Inflammatory macrophage treated with lipopolysaccharide for 4 hours (primary cell): ENCODE results near the gene SLC28A1.

Experiments used
- DNase-seq: peaks from one replicate; pipeline ENCODE4 v3.0.0-alpha.2; 2020

SLC28A1 gene, protein sequence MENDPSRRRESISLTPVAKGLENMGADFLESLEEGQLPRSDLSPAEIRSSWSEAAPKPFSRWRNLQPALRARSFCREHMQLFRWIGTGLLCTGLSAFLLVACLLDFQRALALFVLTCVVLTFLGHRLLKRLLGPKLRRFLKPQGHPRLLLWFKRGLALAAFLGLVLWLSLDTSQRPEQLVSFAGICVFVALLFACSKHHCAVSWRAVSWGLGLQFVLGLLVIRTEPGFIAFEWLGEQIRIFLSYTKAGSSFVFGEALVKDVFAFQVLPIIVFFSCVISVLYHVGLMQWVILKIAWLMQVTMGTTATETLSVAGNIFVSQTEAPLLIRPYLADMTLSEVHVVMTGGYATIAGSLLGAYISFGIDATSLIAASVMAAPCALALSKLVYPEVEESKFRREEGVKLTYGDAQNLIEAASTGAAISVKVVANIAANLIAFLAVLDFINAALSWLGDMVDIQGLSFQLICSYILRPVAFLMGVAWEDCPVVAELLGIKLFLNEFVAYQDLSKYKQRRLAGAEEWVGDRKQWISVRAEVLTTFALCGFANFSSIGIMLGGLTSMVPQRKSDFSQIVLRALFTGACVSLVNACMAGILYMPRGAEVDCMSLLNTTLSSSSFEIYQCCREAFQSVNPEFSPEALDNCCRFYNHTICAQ

DNA sequence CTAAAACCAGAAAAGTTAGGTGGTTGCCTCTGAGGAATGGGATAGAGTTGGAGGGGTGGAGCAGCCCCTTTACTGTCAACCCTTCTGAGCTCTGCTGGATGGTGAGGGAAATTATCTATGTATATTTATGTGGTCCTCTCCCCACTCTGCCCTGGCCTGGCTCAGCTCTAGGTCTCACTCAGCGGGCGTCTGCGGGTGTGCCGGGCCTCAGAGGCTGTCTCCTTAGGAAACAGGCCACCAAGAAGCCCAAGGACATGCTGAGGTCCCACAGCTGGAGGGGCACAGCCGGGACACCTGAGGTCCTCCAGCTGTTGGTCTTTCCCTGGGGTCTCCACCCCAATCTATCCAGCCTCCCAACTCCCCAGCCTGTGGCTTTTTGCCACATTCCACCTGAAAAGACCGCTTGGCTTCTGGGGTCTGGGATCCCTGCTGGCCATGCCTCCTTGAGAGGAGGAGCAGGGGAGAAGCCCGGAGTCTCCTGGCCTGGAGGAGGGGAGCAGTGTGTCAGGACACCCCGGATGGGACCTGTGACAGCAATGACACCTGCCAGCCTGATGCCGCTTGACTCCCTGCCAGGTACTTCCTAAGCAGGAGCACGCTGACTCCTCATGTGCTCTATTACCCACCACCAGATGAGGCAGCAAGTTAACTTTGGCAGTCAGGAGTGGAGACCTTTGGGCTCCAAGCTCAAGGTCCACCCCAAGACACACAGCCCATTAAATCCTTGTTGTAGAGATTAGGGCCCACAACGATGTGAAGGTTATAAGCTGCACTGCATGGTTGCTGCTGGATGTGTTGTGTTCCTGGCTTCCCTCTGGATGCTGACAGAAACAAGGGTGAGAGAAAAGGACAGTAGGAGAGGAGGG is at the start of gene SLC28A1:
SLC28A1 (plus strand) TSS at position 747 of the 866 bp plus-strand sequence. CDS start 3,099 bp downstream, outside the sequence.
- no peak for DNase-seq

DNA sequence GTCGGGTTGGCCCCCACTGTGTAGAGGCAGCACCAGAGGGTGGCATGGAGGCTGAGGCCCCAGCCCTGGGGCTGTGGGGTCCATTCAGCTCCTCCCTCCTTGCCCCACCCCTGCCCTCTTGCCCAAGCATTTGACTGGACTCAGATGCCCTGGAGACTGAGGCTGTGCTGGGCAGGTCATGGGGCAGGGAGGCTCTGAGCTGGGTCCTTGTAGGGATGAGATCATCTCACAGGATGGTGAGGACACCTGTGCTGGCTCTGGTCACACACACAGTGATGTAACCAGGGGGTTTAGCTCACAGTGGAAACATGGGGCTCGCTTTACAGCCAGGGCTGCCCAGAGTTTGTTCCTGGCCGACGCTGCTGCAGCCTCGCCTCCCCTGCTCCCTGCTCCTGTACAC is 49.5 kb upstream of the SLC28A1 start:
- no peak for DNase-seq

DNA sequence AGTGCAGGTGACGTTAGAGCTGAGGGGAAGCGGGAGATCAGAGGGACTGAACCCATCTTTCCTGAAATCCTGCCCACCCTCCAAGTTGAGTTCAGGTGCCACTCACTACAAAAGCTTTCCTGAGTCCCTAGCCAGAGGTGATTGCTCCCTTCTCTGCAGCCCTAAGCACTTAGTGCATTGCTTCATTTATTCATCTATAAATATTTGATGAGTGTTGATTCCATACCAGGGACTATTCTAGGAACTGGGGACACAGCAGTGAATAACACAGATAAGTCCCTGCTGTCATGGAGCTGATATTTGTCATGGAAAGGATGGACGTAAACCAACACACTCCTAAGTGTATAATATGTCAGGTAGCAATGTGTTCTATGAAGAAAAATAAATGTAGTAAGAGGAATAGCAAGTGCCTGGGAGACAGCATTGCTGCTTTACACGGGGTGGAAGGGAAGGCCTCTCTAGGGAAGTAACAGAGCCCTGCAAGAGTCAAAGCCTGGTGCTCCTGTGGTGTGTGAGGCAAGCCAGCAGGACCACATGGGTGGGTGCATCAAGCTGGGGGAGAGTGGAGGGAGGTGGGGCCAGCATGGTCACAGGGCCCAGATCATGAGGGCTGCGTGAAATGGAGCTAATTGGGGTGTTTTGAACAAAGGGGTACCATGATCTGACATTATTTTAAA is 48.7 kb upstream of the SLC28A1 start:
- DNase-seq: peak; percentile 49

DNA sequence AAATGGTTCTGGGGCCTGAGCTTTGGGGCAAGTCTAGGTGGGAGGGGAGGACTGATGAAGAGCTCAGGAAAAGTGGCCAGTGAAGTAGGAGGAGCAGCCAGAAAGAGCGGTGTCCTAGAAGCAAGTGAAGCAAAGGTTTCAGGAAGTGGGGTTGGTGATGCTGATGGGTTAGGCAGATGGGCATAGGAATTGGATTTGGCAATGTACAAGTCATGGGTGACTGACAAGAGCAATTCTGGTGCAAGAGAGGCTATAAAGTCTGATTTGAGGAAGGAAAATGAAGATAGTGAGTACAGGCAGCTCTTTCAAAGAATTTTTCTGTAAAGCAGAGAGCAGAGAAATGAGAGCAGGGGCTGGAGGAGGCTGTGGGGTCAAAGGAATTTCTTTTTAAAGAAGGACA is 47.6 kb upstream of the SLC28A1 start:
- peak; percentile 90 for DNase-seq

DNA sequence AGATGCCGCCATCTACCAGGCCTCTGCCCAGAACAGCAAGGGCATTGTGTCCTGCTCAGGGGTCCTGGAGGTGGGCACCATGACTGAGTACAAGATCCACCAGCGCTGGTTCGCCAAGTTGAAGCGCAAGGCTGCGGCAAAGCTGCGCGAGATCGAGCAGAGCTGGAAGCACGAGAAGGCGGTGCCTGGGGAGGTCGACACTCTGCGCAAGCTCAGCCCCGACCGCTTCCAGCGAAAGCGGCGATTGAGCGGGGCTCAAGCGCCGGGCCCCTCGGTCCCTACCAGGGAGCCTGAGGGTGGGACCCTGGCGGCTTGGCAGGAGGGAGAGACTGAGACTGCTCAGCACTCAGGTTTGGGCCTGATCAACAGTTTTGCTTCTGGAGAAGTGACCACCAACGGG is 44.7 kb upstream of the SLC28A1 start:
- DNase-seq: no peak

DNA sequence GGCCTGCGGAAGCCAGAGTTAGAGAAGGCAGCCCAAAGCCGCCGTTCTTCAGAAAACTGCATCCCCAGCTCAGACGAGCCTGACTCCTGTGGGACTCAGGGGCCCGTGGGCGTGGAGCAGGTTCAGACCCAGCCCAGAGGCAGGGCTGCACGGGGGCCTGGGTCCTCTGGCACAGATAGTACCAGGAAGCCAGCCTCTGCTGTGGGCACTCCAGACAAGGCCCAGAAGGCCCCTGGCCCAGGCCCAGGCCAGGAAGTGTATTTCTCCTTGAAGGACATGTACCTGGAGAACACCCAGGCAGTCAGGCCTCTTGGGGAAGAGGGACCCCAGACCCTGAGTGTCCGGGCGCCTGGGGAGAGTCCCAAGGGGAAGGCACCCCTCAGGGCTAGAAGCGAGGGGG is 44.2 kb upstream of the SLC28A1 start:
- no peak for DNase-seq

DNA sequence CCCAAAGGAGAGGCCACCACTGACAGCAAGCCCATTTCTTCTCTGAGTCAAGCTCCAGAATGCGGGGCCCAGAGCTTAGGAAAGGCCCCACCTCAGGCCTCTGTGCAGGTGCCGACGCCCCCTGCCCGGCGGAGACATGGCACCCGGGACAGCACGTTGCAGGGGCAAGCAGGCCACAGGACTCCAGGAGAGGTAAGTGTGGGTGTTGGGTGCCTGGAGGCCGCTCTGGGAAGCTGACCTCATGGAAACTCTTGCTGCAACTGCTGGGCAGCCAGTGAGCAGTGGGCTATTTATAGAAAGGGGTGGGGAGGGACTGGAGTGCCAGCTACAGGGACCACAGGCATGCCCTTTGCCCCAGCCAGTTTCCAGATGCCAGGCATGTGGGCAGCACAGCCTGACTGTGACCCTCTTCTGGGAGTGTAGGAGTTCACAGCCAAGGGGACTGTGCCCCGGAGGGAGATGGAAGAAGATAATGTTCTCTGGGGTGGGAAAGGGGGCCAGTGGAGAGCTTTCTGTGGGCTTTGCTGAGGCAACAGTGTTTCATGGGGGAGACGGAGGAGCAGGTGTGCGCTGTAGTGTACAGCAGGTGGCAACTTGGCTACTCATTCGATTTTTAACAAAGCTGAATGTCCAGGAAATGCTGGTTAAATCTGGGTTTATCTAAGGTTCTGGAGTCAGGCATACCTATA is 43.6 kb upstream of the SLC28A1 start:
- peak; percentile 80 for DNase-seq

DNA sequence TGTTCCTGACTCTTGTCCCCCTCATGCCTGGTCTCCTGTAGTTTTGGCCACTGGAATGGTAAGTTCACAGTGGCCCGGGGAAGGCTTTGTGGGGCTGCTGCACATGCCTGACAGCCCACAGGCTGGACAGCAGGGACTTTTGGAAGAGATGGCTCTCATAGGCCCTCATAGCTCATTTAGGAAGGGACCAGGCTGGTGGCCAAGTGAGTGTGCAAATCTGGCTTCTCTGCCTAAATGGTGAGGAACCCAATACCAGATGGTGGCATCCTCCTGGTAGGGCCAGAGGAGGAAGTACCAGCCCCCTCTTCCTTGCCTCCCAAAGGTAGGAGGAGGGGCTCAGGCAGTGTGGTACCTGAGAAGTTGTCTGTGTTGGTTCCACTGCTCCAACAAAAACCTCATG is 41.7 kb upstream of the SLC28A1 start:
- DNase-seq: no peak

DNA sequence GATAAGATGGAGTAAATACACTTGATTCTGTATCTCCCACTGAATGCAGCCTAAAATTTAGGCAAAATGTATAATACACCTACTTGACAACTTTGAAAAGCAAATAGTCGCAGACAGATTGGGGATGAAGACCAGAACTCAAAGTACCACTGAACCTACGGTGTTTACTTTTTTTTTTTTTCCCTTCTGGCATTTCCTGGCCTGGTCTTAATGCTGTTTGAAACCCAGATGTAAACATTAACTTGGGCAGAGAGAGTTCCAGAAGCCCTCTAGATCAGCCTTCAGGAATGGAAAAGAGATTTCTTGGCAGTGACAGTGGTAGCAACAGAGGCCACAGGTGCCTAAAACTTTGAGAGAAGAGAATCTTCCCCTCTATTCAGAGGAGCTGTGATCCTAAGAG is 39.5 kb upstream of the SLC28A1 start:
- no peak for DNase-seq

DNA sequence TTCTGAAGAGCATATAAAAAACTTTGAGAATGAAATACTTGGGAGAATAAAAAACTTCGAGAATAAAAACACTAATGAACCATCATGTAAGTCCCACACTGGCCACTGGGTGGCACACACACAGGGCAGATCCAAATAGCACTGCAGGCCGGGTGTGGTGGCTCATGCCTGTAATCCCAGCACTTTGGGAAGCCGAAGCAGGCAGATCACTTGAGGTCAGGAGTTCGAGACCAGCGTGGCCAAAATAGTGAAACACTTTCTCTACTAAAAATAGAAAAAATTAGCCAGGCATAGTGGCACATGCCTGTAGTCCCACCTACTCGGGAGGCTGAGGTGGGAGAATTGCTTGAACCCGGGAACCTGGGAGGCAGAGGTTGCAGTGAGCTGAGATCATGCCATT is 38.8 kb upstream of the SLC28A1 start:
- DNase-seq: peak; percentile 41

DNA sequence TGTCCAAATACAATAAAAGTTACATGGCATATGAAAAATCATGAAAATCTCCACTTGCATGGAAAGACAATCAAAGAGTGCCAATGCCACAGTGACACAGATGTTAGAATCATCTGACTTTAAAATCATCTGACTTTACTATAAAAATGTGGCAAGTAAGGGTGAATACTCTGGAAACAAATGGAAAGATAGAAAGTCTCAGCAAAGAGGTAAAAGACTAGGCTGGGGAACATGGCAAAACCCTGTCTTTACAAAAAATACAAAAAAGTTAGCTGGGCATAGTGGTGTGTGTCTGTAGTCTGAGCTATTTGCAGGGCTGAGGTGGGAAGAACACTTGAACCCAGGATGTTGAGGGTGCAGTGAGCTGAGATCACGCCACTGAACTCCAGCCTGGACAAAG is 38.2 kb upstream of the SLC28A1 start:
- DNase-seq: no peak

DNA sequence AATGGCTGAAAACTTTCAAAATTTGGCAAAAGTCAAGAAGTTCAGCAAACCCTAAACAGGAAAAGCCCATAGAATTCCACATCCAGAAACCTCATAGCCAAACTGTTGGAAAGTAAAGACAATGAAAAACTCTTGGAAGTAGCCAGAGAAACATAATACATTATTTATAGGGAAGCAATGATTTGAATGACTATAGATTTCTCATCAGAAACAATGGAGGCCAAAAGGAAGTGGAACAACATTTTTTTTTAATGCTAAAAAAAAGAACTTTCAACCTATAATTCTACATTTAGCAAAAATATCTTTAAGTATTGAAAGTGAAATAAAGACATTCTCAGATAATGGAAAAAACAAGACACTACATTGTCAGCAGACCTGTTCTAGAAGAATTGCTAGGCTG is 37.1 kb upstream of the SLC28A1 start:
- DNase-seq: no peak

DNA sequence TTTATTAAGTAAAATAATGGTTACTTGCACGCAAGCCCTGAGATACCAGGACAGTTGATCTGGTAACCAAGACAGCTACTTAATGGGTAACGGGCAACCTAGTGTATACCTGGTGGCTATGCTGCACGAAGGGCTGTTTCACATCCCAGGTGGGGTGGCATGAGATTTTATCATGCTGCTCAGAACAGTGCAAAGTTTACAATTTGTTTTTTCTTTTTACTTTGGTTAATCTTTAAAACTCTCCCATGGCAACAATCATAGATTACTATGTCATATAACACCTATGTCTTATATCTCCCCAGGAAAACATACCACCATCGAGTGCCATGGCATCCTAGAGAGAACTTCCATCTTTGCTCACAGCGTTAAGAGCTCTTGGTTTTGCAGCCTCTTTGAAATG is 32.2 kb upstream of the SLC28A1 start:
- DNase-seq: no peak

DNA sequence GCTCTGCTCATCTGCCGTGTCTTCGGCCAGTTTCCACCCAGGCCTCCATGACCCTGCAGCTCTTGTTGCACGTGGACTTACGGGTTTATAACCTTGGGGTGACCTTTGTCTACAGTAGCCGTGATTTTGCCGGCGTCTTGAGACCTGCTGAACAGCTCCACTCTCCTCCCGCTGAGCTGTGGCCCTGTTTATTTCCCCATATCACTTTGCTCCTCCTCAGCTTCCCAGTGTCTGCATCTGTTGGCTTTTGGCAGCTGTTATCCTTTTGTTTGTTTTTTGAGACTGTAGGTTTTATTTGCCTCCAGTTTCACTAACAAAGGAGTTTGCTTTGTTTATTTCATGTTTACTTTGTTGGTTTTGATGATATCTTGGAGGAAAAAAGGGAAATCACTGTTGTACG is 29.3 kb upstream of the SLC28A1 start:
- DNase-seq: no peak

DNA sequence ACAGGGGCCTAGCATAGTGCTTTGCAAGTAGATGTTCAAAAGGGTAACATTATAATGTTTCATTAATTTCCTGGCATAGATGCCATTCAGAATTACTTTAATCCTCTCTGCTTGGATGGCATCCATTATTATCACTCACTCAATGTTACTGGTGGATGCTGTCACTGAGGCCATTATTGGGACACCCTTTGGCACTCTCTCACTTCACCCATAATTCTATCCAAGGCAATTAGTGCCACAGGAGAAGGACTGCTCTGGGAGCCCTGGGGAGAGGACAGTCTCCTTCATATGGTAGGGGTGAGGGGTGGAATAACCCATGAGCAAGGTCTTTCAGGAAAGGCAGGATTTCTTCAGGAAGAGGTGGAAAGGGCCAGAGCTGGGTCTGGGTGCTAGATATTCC is 28.7 kb upstream of the SLC28A1 start:
- DNase-seq: no peak

DNA sequence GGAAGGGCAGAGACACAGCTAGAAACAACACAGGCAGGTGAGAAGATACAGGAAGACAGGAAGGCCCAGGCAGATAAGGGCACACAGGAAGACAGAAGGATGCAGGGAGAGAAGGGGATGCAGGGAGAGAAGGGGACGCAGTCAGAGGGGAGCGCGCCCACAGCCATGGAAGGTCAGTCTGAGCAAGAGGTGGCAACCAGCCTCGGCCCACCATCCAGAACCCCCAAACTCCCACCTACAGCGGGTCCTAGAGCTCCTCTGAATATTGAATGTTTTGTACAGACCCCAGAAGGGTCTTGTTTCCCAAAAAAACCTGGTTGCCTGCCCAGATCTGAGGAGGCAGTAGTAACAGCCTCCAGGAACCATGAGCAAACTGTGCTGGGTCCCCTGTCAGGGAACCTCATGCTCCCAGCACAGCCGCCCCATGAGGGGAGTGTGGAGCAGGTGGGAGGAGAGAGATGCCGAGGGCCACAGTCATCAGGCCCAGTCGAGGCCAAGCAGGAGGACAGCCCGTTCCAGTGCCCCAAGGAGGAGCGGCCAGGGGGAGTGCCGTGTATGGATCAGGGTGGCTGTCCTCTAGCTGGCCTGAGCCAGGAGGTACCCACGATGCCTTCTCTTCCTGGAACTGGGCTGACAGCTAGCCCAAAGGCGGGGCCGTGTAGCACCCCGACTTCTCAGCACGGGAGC is 27.6 kb upstream of the SLC28A1 start:
- DNase-seq: no peak

DNA sequence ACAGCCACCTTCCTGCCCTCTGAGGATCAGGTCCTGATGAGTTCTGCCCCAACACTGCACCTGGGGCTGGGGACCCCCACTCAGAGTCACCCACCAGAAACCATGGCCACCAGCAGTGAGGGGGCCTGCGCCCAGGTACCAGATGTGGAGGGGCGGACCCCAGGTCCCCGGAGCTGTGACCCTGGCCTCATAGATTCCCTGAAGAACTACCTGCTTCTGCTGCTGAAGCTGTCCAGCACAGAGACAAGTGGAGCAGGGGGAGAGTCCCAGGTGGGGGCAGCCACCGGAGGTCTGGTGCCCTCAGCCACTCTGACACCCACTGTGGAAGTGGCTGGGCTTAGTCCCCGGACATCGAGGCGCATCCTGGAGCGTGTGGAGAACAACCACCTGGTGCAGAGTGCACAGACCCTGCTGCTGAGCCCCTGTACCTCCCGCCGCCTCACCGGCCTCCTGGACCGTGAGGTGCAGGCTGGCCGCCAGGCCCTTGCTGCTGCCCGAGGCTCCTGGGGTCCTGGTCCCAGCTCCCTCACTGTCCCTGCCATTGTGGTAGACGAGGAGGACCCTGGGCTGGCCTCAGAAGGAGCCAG is 27.0 kb upstream of the SLC28A1 start:
- DNase-seq: no peak

DNA sequence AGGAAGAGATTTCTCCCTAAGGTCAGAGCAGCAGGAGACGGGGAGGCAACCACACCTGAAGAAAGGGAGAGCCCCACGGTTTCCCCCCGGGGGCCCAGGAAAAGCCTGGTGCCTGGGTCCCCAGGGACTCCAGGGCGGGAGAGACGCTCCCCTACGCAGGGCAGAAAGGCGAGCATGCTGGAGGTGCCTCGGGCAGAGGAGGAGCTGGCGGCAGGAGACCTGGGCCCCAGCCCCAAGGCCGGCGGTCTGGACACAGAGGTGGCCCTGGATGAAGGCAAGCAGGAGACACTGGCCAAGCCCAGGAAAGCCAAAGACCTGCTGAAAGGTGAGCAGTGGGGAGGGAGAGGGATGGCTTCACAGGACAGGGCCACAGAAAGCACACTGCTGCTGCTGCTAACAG is 26.2 kb upstream of the SLC28A1 start:
- DNase-seq: no peak

DNA sequence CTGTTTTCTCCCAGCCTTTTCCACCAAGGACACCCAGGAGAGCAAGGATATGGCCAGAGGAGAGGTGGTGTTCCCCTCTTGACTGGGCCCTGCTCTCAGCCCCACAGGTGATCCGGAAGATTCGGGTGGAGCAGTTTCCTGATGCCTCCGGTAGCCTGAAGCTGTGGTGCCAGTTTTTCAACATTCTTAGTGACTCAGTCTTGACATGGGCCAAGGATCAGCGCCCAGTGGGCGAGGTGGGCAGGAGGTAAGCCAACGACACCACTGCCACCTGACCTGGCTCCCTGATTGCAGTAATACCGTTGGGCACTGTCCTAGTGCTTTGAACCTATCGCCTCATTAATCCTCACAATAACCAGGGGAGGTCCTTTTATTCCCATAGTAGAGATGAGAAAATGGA is 25.3 kb upstream of the SLC28A1 start:
- no peak for DNase-seq

DNA sequence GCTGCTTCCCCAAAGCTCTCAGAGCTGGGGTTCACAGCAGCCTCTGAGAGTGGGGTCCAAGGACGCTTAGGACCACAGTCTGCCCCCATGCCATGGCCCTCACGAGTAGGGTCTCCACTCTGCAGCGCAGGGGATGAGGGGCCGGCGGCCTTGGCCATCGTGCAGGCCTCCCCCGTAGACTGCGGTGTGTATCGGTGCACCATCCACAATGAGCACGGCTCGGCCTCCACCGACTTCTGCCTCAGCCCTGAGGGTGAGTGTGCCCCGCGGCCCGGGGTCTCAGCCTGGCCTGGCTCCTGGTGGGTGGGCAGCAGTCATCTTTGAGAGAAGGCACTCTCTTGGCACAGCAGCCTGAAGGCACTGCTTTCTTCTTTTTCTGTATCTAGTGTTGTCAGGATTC is 24.8 kb upstream of the SLC28A1 start:
- no peak for DNase-seq

DNA sequence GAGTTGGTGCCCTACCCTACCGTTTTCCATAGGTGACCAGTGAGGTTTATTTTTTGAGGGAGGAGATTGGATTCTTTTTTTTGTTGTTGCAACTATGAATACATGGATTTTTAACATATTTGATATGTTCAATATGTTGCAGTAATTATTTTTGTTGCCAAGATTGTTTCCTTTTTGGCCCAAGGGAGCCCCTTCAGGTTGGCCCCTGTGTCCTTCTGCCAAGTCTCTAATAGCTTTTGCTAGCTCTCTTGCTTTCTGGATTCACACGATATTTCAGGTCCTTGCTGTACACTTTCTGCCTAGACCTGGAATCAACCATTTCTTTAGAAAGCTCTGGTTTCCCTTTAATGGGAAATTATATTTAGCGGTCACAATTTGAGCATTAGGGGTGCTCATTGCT is 22.7 kb upstream of the SLC28A1 start:
- DNase-seq: no peak
